ENCODE data around the gene EDDM13. TPM values are rescaled to one million over a fixed set of nuclear protein-coding genes. Genes with fewer than 3 reads are reported as not detected.
A peak's percentile ranks its signal among the peaks of the same experiment; 100 is the strongest.

EDDM13 gene
- total and polyA plus RNA-seq, 9 donors: 0.27 to 2.3 (median 1.3) TPM

DNA sequence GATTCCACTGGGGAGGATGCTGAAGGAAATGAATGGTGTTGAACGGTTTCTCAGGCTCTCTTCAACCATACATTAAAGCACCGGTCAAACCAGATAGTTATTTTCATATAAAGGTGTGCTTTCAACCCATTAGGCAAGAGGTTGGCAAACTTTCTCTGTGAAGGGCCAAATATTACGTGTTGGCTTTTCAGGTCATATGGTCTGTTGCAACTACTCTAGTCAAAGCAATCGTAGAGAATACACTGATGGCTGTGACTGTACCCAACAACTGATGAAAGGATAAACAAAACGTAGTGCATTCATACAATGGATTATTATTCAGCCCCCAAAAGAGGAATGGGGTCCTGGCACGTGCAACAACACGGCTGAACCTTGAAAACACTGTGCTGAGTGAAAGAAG lies 36.2 kb downstream of the EDDM13 start:
- H3K36me3 ChIP-seq (ENCODE audit: control insufficient read depth, insufficient read depth, low read length): peaks cover 15% of the 10 kb centered on the region
- 90% methylated on average over 2 of the region's 7 CpGs for WGBS (ENCODE audit: insufficient coverage)
- no peak overlapping the region for H3K27ac ChIP-seq (ENCODE audit: low read length)
- no peak for DNase-seq
- H3K9me3 ChIP-seq (replicated peaks; ENCODE audit: control insufficient read depth, low read depth, low read length): no peaks in the 10 kb centered on the region
- peaks cover 2% of the 10 kb centered on the region for H3K4me1 ChIP-seq (ENCODE audit: control insufficient read depth, insufficient read depth, low read length)
- H3K4me3 ChIP-seq (ENCODE audit: low read length): no peak overlapping the region
- H3K27me3 ChIP-seq (ENCODE audit: control insufficient read depth, insufficient read depth, low read length): no peaks in the 10 kb centered on the region

DNA sequence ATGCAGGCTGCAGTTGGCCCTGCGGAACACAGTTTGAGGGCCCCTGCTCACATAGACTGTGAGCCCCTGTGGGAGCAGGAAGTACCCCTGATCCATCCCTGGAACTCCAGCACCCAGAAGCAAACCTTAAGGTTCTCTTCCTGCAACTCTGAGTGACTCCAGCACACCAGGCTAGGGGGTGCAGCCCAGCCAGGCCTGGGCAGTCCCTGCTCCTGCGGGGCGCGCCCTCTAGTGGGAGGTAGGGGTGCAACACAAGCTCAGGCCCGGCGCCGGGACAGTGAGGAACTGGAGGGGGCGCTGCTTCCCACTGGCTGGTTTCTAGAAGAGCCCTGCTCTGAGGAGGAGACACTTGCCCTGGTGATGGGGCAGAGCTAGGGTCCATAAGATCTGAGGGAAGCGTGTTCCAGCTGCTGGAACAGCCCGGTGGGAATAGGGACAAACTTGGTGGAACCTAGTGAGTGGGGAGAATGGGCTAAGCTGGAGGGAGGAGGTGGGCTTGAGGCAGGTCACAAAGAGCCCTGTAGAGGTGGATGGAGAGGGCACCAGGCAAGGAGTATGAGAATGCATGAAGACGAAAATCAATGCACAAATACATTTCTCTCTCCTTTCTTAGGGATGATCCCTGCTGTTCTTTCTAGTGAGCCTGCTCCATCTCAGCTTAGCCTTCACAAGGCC lies 37.1 kb downstream of the EDDM13 start:
- Histone ChIP-seq H3K4me1 (ENCODE audit: control insufficient read depth, insufficient read depth, low read length) (peaks cover 5% of the 10 kb centered on the region), H3K36me3 (ENCODE audit: control insufficient read depth, insufficient read depth, low read length) (peaks cover 12% of the 10 kb centered on the region), H3K9me3 (replicated peaks; ENCODE audit: control insufficient read depth, low read depth, low read length) (no peaks in the 10 kb centered on the region), H3K27ac (ENCODE audit: low read length) (no peak overlapping the region), H3K27me3 (ENCODE audit: control insufficient read depth, insufficient read depth, low read length) (no peaks in the 10 kb centered on the region), H3K4me3 (ENCODE audit: low read length) (no peak overlapping the region)
- no peak for DNase-seq
- WGBS (ENCODE audit: insufficient coverage): 70% methylated on average over 9 of the region's 11 CpGs

DNA sequence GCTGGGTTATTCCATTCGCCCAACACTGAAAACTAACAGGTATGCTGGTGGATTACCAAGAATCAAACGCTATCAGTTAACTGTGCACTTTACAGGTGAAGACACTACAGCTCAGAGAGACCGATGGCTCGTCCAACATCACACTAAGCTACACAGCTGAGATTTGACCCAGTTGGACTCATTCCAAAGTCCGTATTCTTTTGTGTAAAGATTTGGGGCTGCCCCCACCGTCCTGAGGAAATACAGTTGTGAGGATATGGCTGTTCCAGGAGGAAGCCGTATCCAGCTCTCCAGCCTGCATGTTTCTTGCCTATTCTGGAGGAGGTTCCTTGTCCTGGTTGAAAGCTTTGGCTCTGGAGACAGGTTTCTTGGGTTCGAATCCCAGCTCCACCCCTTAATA lies 37.9 kb downstream of the EDDM13 start:
- Histone ChIP-seq H3K36me3 (ENCODE audit: control insufficient read depth, insufficient read depth, low read length) (peaks cover 10% of the 10 kb centered on the region), H3K27me3 (ENCODE audit: control insufficient read depth, insufficient read depth, low read length) (no peaks in the 10 kb centered on the region), H3K4me1 (ENCODE audit: control insufficient read depth, insufficient read depth, low read length) (peaks cover 8% of the 10 kb centered on the region), H3K27ac (ENCODE audit: low read length) (no peak overlapping the region), H3K9me3 (replicated peaks; ENCODE audit: control insufficient read depth, low read depth, low read length) (no peaks in the 10 kb centered on the region), H3K4me3 (ENCODE audit: low read length) (no peak overlapping the region)
- no peak for DNase-seq
- no CpG with 5 or more reads among the region's 8 CpGs for WGBS (ENCODE audit: insufficient coverage)

DNA sequence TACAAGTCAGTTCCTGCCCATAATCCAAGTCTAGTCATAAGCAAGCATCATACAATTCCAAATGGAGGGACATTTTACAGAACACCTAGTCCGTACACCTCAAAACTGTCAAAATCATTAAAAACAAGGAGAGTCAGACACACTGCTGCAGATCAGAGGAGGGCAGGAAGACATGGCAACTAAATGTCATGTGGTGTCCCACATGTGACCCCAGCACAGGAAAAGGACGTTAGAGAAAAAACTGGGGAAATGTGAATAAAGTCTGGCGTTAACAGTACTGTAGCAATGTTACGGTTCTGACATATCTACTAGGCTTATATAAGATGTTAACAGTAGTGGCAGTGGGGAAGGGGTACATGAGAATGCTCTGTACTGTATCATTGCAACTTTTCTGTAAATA lies 39.8 kb downstream of the EDDM13 start:
- no peak overlapping the region for H3K27ac ChIP-seq (ENCODE audit: low read length)
- no peak for DNase-seq
- peaks cover 12% of the 10 kb centered on the region for H3K4me1 ChIP-seq (ENCODE audit: control insufficient read depth, insufficient read depth, low read length)
- no peaks in the 10 kb centered on the region for H3K9me3 ChIP-seq (replicated peaks; ENCODE audit: control insufficient read depth, low read depth, low read length)
- no peaks in the 10 kb centered on the region for H3K27me3 ChIP-seq (ENCODE audit: control insufficient read depth, insufficient read depth, low read length)
- H3K4me3 ChIP-seq (ENCODE audit: low read length): no peak overlapping the region
- H3K36me3 ChIP-seq (ENCODE audit: control insufficient read depth, insufficient read depth, low read length): peaks cover 8% of the 10 kb centered on the region
- WGBS (ENCODE audit: insufficient coverage): 17% methylated on average over 1 of the region's 4 CpGs

DNA sequence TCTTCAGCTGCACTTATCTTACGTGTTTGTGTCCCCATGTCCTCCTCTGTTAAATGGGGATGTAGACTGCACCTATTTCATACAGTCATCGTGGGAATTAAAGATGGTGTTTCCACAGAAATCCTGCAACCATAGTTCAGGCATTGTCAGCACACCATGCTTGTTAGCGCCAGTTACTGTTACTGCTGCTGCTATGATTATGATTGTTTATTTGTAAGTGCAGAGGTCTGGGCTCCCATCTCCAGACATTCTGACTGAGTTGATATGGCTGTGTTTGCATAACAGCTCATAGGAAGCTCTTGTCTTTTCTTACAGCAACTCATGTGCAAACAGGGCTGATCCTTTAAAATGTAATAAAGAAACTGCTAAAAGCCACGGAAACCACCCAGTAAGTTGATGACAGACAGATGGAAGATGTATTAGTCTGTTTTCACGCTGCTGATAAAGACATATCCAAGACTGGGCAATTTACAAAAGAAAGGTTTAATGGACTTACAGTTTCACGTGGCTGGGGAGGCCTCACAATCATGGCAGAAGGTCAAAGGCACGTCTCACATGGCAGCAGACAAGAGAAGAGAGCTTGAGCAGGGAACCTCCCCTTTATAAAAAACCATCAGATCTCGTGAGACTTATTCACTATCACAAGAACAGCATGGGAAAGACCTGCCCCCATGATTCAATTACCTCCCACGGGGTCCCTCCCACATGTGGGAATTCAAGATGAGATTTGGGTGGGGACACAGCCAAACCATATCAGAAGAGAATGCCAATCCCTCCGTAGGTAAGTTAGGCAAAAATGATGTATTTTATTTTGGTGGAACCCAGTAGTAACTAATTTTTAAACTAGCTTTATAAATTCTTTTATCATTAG lies 40.5 kb downstream of the EDDM13 start:
- WGBS (ENCODE audit: insufficient coverage): 64% methylated on average over 2 of the region's 10 CpGs
- H3K27ac ChIP-seq (ENCODE audit: low read length): no peak overlapping the region

DNA sequence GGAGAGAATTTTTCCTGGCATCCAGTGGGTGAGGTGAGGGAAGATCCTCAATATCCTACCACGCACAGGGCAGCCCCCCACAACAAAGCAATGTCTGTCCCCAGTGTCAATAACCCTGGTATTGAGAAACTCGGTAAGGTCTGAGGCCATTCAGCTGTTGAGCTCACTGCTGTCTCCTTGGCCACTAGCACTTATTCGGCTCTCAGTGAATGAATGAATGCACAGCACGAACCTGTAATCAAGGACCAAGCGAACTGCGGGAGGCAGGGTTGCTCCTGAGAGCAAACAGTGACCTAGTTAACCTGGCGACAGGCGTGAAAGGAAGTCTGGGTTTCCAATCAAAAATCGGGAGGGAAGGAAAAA lies 41.5 kb downstream of the EDDM13 start:
- Histone ChIP-seq H3K36me3 (ENCODE audit: control insufficient read depth, insufficient read depth, low read length) (peaks cover 8% of the 10 kb centered on the region), H3K27ac (ENCODE audit: low read length) (peak overlapping the region; percentile 99), H3K4me1 (ENCODE audit: control insufficient read depth, insufficient read depth, low read length) (peaks cover 12% of the 10 kb centered on the region), H3K9me3 (replicated peaks; ENCODE audit: control insufficient read depth, low read depth, low read length) (no peaks in the 10 kb centered on the region), H3K4me3 (ENCODE audit: low read length) (peak overlapping the region; percentile 84), H3K27me3 (ENCODE audit: control insufficient read depth, insufficient read depth, low read length) (no peaks in the 10 kb centered on the region)
- 1% methylated on average over 7 of the region's 9 CpGs for WGBS (ENCODE audit: insufficient coverage)
- no peak for DNase-seq

More for the DNA sequence above, 40.5 kb downstream of the EDDM13 start:
- no peak for DNase-seq
- no peaks in the 10 kb centered on the region for H3K27me3 ChIP-seq (ENCODE audit: control insufficient read depth, insufficient read depth, low read length)
- H3K9me3 ChIP-seq (replicated peaks; ENCODE audit: control insufficient read depth, low read depth, low read length): no peaks in the 10 kb centered on the region
- no peak overlapping the region for H3K4me3 ChIP-seq (ENCODE audit: low read length)
- H3K4me1 ChIP-seq (ENCODE audit: control insufficient read depth, insufficient read depth, low read length): peaks cover 12% of the 10 kb centered on the region
- H3K36me3 ChIP-seq (ENCODE audit: control insufficient read depth, insufficient read depth, low read length): peaks cover 8% of the 10 kb centered on the region

DNA sequence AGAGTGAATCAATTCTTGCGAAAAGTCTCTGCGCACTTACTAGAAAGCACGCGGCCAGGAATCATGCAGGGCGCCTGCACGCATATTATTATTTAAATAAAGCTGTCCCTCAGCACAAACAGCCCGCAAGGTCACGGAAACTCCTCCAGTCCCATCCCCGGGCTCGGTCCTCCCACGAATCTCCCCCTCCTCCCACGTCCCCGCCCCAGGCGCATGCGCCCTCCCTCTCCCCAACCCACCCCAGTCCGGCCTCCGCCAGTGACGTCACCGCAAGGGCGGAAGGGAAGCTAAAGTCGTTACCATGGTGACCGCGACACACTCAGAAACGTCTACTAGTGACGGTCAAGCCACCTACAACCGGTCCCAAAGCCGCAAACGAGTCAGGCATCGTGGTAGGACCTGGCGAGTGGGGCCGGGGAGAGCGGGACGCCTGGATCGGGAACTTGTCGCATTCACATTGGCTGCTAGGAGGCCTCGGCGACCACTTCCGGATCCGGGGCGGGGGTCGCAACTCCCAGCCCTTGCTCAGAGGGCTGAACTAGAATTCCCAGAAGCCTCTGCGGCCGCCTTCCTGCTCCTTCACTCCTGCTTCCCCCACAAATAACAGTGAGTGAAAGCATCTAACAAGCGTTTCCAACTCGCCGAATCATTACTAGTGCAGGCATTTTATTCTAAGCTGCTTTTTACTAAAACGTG lies 42.0 kb downstream of the EDDM13 start, which contains the start of gene ZSCAN5A:
Gene ZSCAN5A (minus strand): TSS at position 459 of the 696 bp plus-strand sequence. CDS start 89,793 bp downstream, outside the sequence.
- peak; percentile 98 for DNase-seq
- H3K4me1 ChIP-seq (ENCODE audit: control insufficient read depth, insufficient read depth, low read length): peaks cover 12% of the 10 kb centered on the region
- H3K4me3 ChIP-seq (ENCODE audit: low read length): peak within 1 kb of the TSS; percentile 84
- no peaks in the 10 kb centered on the region for H3K27me3 ChIP-seq (ENCODE audit: control insufficient read depth, insufficient read depth, low read length)
- peaks cover 8% of the 10 kb centered on the region for H3K36me3 ChIP-seq (ENCODE audit: control insufficient read depth, insufficient read depth, low read length)
- H3K27ac ChIP-seq (ENCODE audit: low read length): peak within 1 kb of the TSS; percentile 99
- WGBS (ENCODE audit: insufficient coverage): under 1% methylated on average over 41 of the region's 47 CpGs
- no peaks in the 10 kb centered on the region for H3K9me3 ChIP-seq (replicated peaks; ENCODE audit: control insufficient read depth, low read depth, low read length)

DNA sequence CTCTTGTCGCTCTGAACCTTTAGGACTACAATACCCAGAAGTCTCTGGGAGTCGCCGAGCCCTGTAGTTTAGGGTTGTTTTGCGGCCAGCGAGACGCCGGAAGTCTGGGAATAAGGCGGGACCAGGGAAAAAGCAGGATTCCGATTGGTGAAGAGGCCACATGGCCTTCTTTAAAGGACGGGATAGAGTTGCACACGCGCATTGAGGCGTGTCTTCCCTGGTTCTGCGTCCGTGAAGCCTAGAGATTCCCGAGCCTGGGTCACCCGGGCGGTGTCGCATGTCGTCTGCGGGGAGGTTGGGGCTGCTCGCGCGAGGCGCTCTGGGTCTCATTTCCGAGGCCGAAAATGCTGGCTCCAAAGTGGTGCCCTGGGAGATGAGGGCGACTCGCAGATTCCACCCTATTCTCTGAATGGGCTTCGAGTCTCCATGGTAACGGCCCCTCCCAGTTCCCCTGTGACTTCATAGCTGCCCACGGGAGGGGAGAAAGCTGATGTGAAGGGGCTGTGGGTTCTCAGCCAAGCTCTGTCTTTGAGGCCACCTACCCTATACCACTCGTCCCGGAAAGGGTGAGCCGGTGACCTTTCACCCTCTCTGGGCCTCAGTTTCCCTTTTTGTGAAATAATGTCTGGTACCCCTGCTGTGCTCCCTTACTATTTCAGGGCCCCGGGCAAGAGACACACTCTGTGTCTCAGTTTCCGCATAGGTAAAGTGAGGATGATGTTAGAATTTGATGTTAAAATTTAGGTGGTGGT lies 42.7 kb downstream of the EDDM13 start:
- Histone ChIP-seq H3K27me3 (ENCODE audit: control insufficient read depth, insufficient read depth, low read length) (no peaks in the 10 kb centered on the region), H3K4me3 (ENCODE audit: low read length) (peak overlapping the region; percentile 84), H3K4me1 (ENCODE audit: control insufficient read depth, insufficient read depth, low read length) (peaks cover 12% of the 10 kb centered on the region), H3K9me3 (replicated peaks; ENCODE audit: control insufficient read depth, low read depth, low read length) (no peaks in the 10 kb centered on the region), H3K36me3 (ENCODE audit: control insufficient read depth, insufficient read depth, low read length) (peaks cover 7% of the 10 kb centered on the region), H3K27ac (ENCODE audit: low read length) (peak overlapping the region; percentile 99)
- DNase-seq: peak; percentile 100
- WGBS (ENCODE audit: insufficient coverage): under 1% methylated on average over 20 of the region's 37 CpGs

DNA sequence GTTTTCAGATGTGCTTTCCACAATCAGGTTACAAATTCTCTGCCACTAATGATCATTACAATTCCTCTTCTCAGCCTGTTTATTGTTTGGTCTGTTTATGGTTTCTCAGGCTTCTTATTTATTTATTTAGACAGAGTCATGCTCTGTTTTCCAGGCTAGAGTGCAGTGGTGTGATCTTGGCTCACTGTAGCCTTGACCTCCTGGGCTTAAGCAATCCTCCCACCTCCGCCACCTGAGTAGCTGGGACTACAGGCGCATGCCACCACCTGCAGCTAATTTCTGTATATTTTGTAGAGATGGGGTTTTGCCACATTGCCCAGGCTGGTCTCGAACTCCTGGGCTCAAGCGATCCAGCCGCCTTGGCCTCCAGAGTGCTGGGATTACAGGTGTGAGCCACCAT lies 44.2 kb downstream of the EDDM13 start:
- H3K4me1 ChIP-seq (ENCODE audit: control insufficient read depth, insufficient read depth, low read length): peaks cover 12% of the 10 kb centered on the region
- 90% methylated on average over 4 of the region's 5 CpGs for WGBS (ENCODE audit: insufficient coverage)
- H3K36me3 ChIP-seq (ENCODE audit: control insufficient read depth, insufficient read depth, low read length): peaks cover under 1% of the 10 kb centered on the region
- H3K27me3 ChIP-seq (ENCODE audit: control insufficient read depth, insufficient read depth, low read length): no peaks in the 10 kb centered on the region
- H3K9me3 ChIP-seq (replicated peaks; ENCODE audit: control insufficient read depth, low read depth, low read length): no peaks in the 10 kb centered on the region
- no peak overlapping the region for H3K27ac ChIP-seq (ENCODE audit: low read length)
- no peak overlapping the region for H3K4me3 ChIP-seq (ENCODE audit: low read length)
- DNase-seq: no peak
